Measurements from ENCODE around the gene ZDHHC5. TPM values are rescaled to one million over a fixed set of nuclear protein-coding genes. Genes with fewer than 3 reads are reported as not detected.

ZDHHC5 gene
- total and polyA plus RNA-seq, 2 of the 13 experiments (the other 11 are each of a cell fraction or from before 2014, with no cell fraction given): 26.6 to 34.0 TPM

DNA sequence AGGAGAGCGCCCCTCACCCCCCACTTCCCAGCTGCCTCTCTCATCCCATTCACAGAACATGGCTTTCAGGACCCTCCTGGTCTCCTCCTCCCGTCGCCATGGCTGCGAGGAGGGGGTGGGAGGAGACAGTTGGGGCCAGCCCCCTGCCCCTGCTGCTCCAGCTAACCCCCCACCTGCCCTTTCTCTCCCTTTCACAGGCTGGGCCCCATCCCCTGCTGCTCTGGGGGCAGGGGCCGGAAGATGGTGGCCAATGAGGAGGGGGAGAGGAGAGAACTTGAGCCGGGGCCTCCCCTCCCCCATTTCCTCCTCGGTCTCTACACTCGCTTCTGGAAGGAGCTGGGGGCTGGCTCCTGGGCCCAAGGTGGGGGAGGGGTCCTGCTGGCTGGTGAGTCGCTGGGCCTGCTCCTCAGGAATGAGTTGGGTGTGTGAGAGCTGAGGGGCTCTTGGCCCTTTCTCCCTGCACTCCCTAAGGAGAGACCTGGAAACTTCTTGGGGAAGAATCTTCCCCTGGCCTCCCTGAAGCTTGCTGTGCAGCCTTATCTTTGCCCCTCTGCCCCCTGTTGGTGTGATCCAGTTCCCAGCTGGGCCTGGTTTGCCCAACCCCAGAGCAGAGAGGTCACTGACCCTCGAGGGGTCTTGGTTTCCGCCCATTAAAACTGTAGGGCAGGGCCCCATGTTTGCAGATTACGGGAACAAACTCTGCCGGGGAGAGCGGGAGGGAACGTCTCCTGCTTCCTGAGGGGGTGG lies 28.4 kb upstream of the ZDHHC5 start (continued):
- TF ChIP-seq, protein P1, sequence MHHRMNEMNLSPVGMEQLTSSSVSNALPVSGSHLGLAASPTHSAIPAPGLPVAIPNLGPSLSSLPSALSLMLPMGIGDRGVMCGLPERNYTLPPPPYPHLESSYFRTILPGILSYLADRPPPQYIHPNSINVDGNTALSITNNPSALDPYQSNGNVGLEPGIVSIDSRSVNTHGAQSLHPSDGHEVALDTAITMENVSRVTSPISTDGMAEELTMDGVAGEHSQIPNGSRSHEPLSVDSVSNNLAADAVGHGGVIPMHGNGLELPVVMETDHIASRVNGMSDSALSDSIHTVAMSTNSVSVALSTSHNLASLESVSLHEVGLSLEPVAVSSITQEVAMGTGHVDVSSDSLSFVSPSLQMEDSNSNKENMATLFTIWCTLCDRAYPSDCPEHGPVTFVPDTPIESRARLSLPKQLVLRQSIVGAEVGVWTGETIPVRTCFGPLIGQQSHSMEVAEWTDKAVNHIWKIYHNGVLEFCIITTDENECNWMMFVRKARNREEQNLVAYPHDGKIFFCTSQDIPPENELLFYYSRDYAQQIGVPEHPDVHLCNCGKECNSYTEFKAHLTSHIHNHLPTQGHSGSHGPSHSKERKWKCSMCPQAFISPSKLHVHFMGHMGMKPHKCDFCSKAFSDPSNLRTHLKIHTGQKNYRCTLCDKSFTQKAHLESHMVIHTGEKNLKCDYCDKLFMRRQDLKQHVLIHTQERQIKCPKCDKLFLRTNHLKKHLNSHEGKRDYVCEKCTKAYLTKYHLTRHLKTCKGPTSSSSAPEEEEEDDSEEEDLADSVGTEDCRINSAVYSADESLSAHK (CRISPR knock-in tag; IDR thresholded peaks at IDR 0.05; ENCODE audit: borderline replicate concordance): no peak
- TF ChIP-seq, protein P2, sequence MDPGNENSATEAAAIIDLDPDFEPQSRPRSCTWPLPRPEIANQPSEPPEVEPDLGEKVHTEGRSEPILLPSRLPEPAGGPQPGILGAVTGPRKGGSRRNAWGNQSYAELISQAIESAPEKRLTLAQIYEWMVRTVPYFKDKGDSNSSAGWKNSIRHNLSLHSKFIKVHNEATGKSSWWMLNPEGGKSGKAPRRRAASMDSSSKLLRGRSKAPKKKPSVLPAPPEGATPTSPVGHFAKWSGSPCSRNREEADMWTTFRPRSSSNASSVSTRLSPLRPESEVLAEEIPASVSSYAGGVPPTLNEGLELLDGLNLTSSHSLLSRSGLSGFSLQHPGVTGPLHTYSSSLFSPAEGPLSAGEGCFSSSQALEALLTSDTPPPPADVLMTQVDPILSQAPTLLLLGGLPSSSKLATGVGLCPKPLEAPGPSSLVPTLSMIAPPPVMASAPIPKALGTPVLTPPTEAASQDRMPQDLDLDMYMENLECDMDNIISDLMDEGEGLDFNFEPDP (CRISPR knock-in tag; conservative IDR thresholded peaks at IDR 0.05): no peak
- TF ChIP-seq XBP1 (CRISPR knock-in tag; IDR thresholded peaks at IDR 0.05) (no peak), MZF1 (CRISPR knock-in tag; IDR thresholded peaks at IDR 0.05; ENCODE audit: borderline replicate concordance) (no peak), ZNF749 (CRISPR knock-in tag; IDR thresholded peaks at IDR 0.05; ENCODE audit: borderline replicate concordance) (no peak), ZNF317 (CRISPR knock-in tag; IDR thresholded peaks at IDR 0.05) (no peak; the same call in 1 of the 2 replicates), ZNF383 (CRISPR knock-in tag; IDR thresholded peaks at IDR 0.05; ENCODE audit: borderline replicate concordance) (0 out of 2 replicates have a peak, but pooled peaks have one; percentile 57), HMGA1 (CRISPR knock-in tag; conservative IDR thresholded peaks at IDR 0.05) (no peak), ZSCAN22 (CRISPR knock-in tag; IDR thresholded peaks at IDR 0.05) (no peak), PHB2 (IDR thresholded peaks at IDR 0.05; ENCODE audit: partially characterized antibody) (no peak), ZNF138 (CRISPR knock-in tag; IDR thresholded peaks at IDR 0.05; ENCODE audit: low read depth) (no peak)
- TF ChIP-seq, protein P3, sequence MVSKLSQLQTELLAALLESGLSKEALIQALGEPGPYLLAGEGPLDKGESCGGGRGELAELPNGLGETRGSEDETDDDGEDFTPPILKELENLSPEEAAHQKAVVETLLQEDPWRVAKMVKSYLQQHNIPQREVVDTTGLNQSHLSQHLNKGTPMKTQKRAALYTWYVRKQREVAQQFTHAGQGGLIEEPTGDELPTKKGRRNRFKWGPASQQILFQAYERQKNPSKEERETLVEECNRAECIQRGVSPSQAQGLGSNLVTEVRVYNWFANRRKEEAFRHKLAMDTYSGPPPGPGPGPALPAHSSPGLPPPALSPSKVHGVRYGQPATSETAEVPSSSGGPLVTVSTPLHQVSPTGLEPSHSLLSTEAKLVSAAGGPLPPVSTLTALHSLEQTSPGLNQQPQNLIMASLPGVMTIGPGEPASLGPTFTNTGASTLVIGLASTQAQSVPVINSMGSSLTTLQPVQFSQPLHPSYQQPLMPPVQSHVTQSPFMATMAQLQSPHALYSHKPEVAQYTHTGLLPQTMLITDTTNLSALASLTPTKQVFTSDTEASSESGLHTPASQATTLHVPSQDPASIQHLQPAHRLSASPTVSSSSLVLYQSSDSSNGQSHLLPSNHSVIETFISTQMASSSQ (IDR thresholded peaks at IDR 0.05; ENCODE audit: low read depth): no peak
- TF ChIP-seq, protein P3 (CRISPR knock-in tag; IDR thresholded peaks at IDR 0.05; ENCODE audit: borderline replicate concordance): no peak; the same call in 1 of the 2 replicates
- TF ChIP-seq, protein P4, sequence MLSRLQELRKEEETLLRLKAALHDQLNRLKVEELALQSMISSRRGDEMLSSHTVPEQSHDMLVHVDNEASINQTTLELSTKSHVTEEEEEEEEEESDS (CRISPR knock-in tag; IDR thresholded peaks at IDR 0.05; ENCODE audit: borderline replicate concordance): no peak
- TF ChIP-seq, protein P5, sequence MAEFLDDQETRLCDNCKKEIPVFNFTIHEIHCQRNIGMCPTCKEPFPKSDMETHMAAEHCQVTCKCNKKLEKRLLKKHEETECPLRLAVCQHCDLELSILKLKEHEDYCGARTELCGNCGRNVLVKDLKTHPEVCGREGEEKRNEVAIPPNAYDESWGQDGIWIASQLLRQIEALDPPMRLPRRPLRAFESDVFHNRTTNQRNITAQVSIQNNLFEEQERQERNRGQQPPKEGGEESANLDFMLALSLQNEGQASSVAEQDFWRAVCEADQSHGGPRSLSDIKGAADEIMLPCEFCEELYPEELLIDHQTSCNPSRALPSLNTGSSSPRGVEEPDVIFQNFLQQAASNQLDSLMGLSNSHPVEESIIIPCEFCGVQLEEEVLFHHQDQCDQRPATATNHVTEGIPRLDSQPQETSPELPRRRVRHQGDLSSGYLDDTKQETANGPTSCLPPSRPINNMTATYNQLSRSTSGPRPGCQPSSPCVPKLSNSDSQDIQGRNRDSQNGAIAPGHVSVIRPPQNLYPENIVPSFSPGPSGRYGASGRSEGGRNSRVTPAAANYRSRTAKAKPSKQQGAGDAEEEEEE (CRISPR knock-in tag; IDR thresholded peaks at IDR 0.05; ENCODE audit: borderline replicate concordance): no peak
